ENCODE measurements around the gene ZBTB2. TPM values are rescaled to one million over a fixed set of nuclear protein-coding genes. Genes with fewer than 3 reads are reported as not detected.

Gene ZBTB2
- total and polyA plus RNA-seq, 2 donors from 2014 or later = 6.0 to 11.2 TPM

- no peak for FAIRE-seq
- Histone ChIP-seq H3K36me3 (ENCODE audit: control insufficient read depth in 2 of 3, insufficient read depth in 3 of 3, low read length in 3 of 3) (peaks cover 4 to 32% (median 19%) of the 10 kb centered on the region in 3 donors), H3K27me3 (ENCODE audit: control insufficient read depth, insufficient read depth, low read length) (no peaks in the 10 kb centered on the region), H3K9me3 (ENCODE audit: control insufficient read depth in 2 of 3, insufficient read depth in 1 of 3, low read length in 3 of 3) (no peaks in the 10 kb centered on the region), H3K4me1 (ENCODE audit: control insufficient read depth in 2 of 3, insufficient read depth in 2 of 3, low read depth in 1 of 3, low read length in 3 of 3) (no peaks in the 10 kb centered on the region), H3K27ac (ENCODE audit: low read depth in 2 of 2, low read length in 2 of 2) (no peak overlapping the region), H3K4me3 (ENCODE audit: low read length in 3 of 3) (no peak overlapping the region), H3K9ac (ENCODE audit: low read length in 3 of 3) (no peak overlapping the region)
- intact Hi-C loops (cut with DNase I) = no loop called here
- no peak for TF ChIP-seq CTCF (IDR thresholded peaks at IDR 0.05; ENCODE audit: borderline replicate concordance, extremely low read depth, insufficient read depth)
- no peak for DNase-seq
These were observed 18.3 kb upstream of the ZBTB2 start for GRCh38 chr6:151409679-151410078.

- Histone ChIP-seq H3K4me1 (ENCODE audit: control insufficient read depth in 2 of 3, insufficient read depth in 2 of 3, low read depth in 1 of 3, low read length in 3 of 3) (no peaks in the 10 kb centered on the region), H3K27me3 (ENCODE audit: control insufficient read depth, insufficient read depth, low read length) (no peaks in the 10 kb centered on the region), H3K9me3 (ENCODE audit: control insufficient read depth in 2 of 3, insufficient read depth in 1 of 3, low read length in 3 of 3) (no peaks in the 10 kb centered on the region), H3K36me3 (ENCODE audit: control insufficient read depth in 2 of 3, insufficient read depth in 3 of 3, low read length in 3 of 3) (peaks cover 4 to 32% (median 19%) of the 10 kb centered on the region in 3 donors), H3K4me3 (ENCODE audit: low read length in 3 of 3) (no peak overlapping the region), H3K9ac (ENCODE audit: low read length in 3 of 3) (no peak overlapping the region), H3K27ac (ENCODE audit: low read depth in 2 of 2, low read length in 2 of 2) (no peak overlapping the region)
- no peak for TF ChIP-seq CTCF (IDR thresholded peaks at IDR 0.05; ENCODE audit: borderline replicate concordance, extremely low read depth, insufficient read depth)
- no peak for DNase-seq
- intact Hi-C loops (cut with DNase I) = no loop called here
- no peak for FAIRE-seq
These were observed 17.9 kb upstream of the ZBTB2 start for GRCh38 chr6:151409260-151409659.

GRCh38 chr6:151408858-151409257 is 17.5 kb upstream of the ZBTB2 start:
- Histone ChIP-seq H3K4me3 (ENCODE audit: low read length in 3 of 3) (no peak overlapping the region), H3K4me1 (ENCODE audit: control insufficient read depth in 2 of 3, insufficient read depth in 2 of 3, low read depth in 1 of 3, low read length in 3 of 3) (no peaks in the 10 kb centered on the region), H3K27ac (ENCODE audit: low read depth in 2 of 2, low read length in 2 of 2) (no peak overlapping the region), H3K9me3 (ENCODE audit: control insufficient read depth in 2 of 3, insufficient read depth in 1 of 3, low read length in 3 of 3) (no peaks in the 10 kb centered on the region), H3K27me3 (ENCODE audit: control insufficient read depth, insufficient read depth, low read length) (no peaks in the 10 kb centered on the region), H3K9ac (ENCODE audit: low read length in 3 of 3) (no peak overlapping the region), H3K36me3 (ENCODE audit: control insufficient read depth in 2 of 3, insufficient read depth in 3 of 3, low read length in 3 of 3) (peaks cover 4 to 32% (median 19%) of the 10 kb centered on the region in 3 donors)
- no peak for FAIRE-seq
- DNase-seq = no peak
- TF ChIP-seq CTCF (IDR thresholded peaks at IDR 0.05; ENCODE audit: borderline replicate concordance, extremely low read depth, insufficient read depth) = no peak
- intact Hi-C loops (cut with DNase I) = no loop called here

GRCh38 chr6:151403919-151404308 is 12.6 kb upstream of the ZBTB2 start:
- no peak overlapping the region for H3K9ac ChIP-seq (ENCODE audit: low read length in 3 of 3)
- no peaks in the 10 kb centered on the region for H3K27me3 ChIP-seq (ENCODE audit: control insufficient read depth, insufficient read depth, low read length)
- H3K4me3 ChIP-seq (ENCODE audit: low read length in 3 of 3) = no peak overlapping the region
- H3K27ac ChIP-seq (ENCODE audit: low read depth in 2 of 2, low read length in 2 of 2) = no peak overlapping the region
- peaks cover 2 to 13% (median 8%) of the 10 kb centered on the region in 3 donors for H3K36me3 ChIP-seq (ENCODE audit: control insufficient read depth in 2 of 3, insufficient read depth in 3 of 3, low read length in 3 of 3)
- DNase-seq = no peak
- intact Hi-C loops (cut with DNase I) = no loop called here
- H3K9me3 ChIP-seq (ENCODE audit: control insufficient read depth in 2 of 3, insufficient read depth in 1 of 3, low read length in 3 of 3) = no peaks in the 10 kb centered on the region
- peaks cover 0 to 6% (median 3%) of the 10 kb centered on the region in 3 donors for H3K4me1 ChIP-seq (ENCODE audit: control insufficient read depth in 2 of 3, insufficient read depth in 2 of 3, low read depth in 1 of 3, low read length in 3 of 3)
- TF ChIP-seq CTCF (IDR thresholded peaks at IDR 0.05; ENCODE audit: borderline replicate concordance, extremely low read depth, insufficient read depth) = no peak
- no peak for FAIRE-seq

All from kidney (tissue), 14 donors.